DOHH2 (cell line): ENCODE data around the gene TADA1.

Experiments used
- H3F3A ChIP-seq: fragments of 200-600 bp; sonication (generic), shearing (Covaris generic); 2 replicates; pipeline ENCODE4 v1.6.0; 2016; ENCODE audit warnings: antibody characterized with exemption, mild to moderate bottlenecking; ENCODE audit not compliant: control insufficient read depth, insufficient read depth
- H3K27ac ChIP-seq: fragments of 200-600 bp; sonication (generic); 2 replicates; pipeline ENCODE4 v1.5.1; 2014; ENCODE audit warnings: low read depth, mild to moderate bottlenecking, low read length, moderate library complexity
- H3K27me3 ChIP-seq: fragments of 200-600 bp; sonication (generic); 2 replicates; pipeline ENCODE4 v1.6.1; 2014; ENCODE audit warnings: mild to moderate bottlenecking, low read length, mixed read lengths; ENCODE audit not compliant: control insufficient read depth
- H3K36me3 ChIP-seq: fragments of 200-600 bp; sonication (generic); 2 replicates; pipeline ENCODE4 v1.6.1; 2014; ENCODE audit warnings: mild to moderate bottlenecking, low read length, moderate library complexity, mixed read lengths; ENCODE audit not compliant: control insufficient read depth
- H3K4me1 ChIP-seq: fragments of 200-600 bp; sonication (generic); 2 replicates; pipeline ENCODE4 v1.6.1; 2014; ENCODE audit warnings: mild to moderate bottlenecking, low read length, mixed read lengths; ENCODE audit not compliant: control insufficient read depth
- H3K4me2 ChIP-seq: fragments of 200-600 bp; sonication (generic); 2 replicates; pipeline ENCODE4 v1.6.0; 2014; ENCODE audit warnings: mild to moderate bottlenecking, low read length, moderate library complexity
- H3K4me3 ChIP-seq: fragments of 200-600 bp; sonication (generic); 2 replicates; pipeline ENCODE4 v1.5.1; 2014; ENCODE audit warnings: mild to moderate bottlenecking, low read length, mixed read lengths
- H3K79me2 ChIP-seq: fragments of 200-600 bp; sonication (generic); 2 replicates; pipeline ENCODE4 v1.6.1; 2014; ENCODE audit warnings: mild to moderate bottlenecking, low read length, mixed read lengths; ENCODE audit not compliant: control insufficient read depth
- H3K9me2 ChIP-seq: fragments of 200-600 bp; sonication (generic); replicated peaks from 2 replicates; pipeline ENCODE4 v1.6.1; 2014; ENCODE audit warnings: mild to moderate bottlenecking, low read length, mixed read lengths; ENCODE audit not compliant: control insufficient read depth
- H3K9me3 ChIP-seq: fragments of 200-600 bp; sonication (generic); 2 replicates; pipeline ENCODE4 v1.6.1; 2014; ENCODE audit warnings: antibody characterized with exemption, low read length, mixed read lengths; ENCODE audit not compliant: control insufficient read depth, insufficient read depth
- H4K20me1 ChIP-seq: fragments of 200-600 bp; sonication (generic); 2 replicates; pipeline ENCODE4 v1.6.0; 2014; ENCODE audit warnings: low read depth, mild to moderate bottlenecking, antibody characterized with exemption, low read length, moderate library complexity; ENCODE audit not compliant: control insufficient read depth, insufficient read depth
- EZH2phosphoT487 ChIP-seq: fragments of 200-600 bp; sonication (generic); IDR thresholded peaks from 2 replicates; pipeline ENCODE4 v1.6.1; 2017; ENCODE audit warnings: borderline replicate concordance, mild to moderate bottlenecking, antibody characterized with exemption, low read length, moderate library complexity, mixed read lengths
- TF ChIP-seq, protein P1 (sequence below): fragments of 200-600 bp; sonication (generic); IDR thresholded peaks from one replicate; pipeline ENCODE4 v1.5.1; 2014; ENCODE audit warnings: antibody characterized with exemption, mild to moderate bottlenecking, low read depth, low read length; ENCODE audit not compliant: poor library complexity, severe bottlenecking

Gene TADA1

DNA sequence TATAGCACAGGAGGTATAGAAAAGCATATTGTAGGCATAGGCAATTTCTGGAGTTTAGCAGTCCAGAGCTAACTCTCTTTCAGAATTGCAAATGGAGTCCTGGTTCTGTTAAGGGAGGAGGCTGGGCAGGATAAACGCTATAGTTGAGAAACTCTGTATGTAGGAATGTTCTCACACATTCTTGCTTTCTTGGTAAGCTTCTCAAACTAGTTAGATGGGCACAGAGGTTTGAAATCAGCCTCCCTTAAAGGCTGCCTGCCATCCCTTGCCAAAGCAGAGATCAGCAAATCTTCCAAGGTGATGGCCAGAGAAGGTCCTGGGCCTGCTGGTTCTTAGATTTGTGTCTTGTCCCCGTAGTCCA is 42.9 kb upstream of the TADA1 start:
- TF ChIP-seq EZH2phosphoT487, result no peak
- TF ChIP-seq, protein P1, sequence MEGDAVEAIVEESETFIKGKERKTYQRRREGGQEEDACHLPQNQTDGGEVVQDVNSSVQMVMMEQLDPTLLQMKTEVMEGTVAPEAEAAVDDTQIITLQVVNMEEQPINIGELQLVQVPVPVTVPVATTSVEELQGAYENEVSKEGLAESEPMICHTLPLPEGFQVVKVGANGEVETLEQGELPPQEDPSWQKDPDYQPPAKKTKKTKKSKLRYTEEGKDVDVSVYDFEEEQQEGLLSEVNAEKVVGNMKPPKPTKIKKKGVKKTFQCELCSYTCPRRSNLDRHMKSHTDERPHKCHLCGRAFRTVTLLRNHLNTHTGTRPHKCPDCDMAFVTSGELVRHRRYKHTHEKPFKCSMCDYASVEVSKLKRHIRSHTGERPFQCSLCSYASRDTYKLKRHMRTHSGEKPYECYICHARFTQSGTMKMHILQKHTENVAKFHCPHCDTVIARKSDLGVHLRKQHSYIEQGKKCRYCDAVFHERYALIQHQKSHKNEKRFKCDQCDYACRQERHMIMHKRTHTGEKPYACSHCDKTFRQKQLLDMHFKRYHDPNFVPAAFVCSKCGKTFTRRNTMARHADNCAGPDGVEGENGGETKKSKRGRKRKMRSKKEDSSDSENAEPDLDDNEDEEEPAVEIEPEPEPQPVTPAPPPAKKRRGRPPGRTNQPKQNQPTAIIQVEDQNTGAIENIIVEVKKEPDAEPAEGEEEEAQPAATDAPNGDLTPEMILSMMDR, result no peak
- H3K4me2 ChIP-seq, result no peak overlapping the region
- H3K36me3 ChIP-seq, result 0 out of 2 replicates have a peak, but pooled peaks cover 7% of the 10 kb centered on the region
- no peaks in the 10 kb centered on the region for H3F3A ChIP-seq
- no peaks in the 10 kb centered on the region for H4K20me1 ChIP-seq
- H3K79me2 ChIP-seq, result no peaks in the 10 kb centered on the region
- H3K4me3 ChIP-seq, result no peak overlapping the region
- no peaks in the 10 kb centered on the region for H3K9me3 ChIP-seq
- peaks cover 8% of the 10 kb centered on the region for H3K4me1 ChIP-seq
- no peaks in the 10 kb centered on the region for H3K27me3 ChIP-seq
- H3K27ac ChIP-seq, result no peak overlapping the region
- no peaks in the 10 kb centered on the region for H3K9me2 ChIP-seq

DNA sequence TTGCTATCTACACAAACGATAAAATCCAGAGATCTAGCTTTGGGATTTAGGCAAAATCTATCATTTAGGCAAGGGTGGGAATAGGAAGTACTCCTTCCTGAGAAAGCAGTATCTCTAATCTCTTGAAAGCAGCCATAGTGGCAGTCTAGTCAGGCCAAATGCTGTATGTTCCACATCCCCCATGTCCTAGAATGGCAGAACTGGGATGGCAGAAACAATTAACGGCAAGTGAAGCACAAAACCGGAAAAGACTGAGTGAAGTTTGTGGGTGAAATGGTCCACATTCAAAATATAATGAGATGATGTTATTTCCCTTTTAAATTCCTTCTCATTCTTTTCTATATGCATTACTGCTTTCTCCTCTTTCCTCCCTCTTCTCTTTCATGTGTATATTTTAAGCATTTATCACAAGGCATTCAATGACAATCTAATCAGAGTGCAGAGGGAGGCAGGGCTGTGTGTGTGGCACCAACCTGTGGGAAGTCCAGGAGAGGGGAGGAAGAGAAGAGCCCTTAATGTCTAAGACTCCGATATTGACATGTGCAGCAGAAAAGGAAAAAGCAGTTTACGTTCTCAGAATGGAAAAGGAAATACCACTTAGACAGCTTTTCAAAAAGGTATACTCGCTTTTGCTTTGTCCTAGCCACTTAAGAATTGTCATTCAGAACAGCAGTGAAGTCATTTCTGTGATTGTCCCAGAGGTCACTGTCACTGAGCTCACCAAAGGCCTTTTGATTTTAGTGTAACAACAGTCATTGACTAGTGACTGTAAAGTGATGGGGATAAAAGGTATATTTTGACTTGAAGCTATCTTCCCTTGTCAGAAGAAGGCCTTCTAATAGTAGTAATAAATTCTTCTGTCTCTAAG is 42.3 kb upstream of the TADA1 start:
- H3K36me3 ChIP-seq, result 0 out of 2 replicates have a peak, but pooled peaks cover 7% of the 10 kb centered on the region
- H3K4me3 ChIP-seq, result no peak overlapping the region
- H3K27ac ChIP-seq, result no peak overlapping the region
- no peaks in the 10 kb centered on the region for H3K27me3 ChIP-seq
- peaks cover 4% of the 10 kb centered on the region; the same call in 1 of the 2 replicates for H3K4me1 ChIP-seq
- no peaks in the 10 kb centered on the region for H3K79me2 ChIP-seq
- H3K9me3 ChIP-seq, result no peaks in the 10 kb centered on the region
- TF ChIP-seq, protein P1, result no peak
- TF ChIP-seq EZH2phosphoT487, result no peak
- H3F3A ChIP-seq, result no peaks in the 10 kb centered on the region
- no peaks in the 10 kb centered on the region for H4K20me1 ChIP-seq
- no peaks in the 10 kb centered on the region for H3K9me2 ChIP-seq
- H3K4me2 ChIP-seq, result no peak overlapping the region

- Histone ChIP-seq H3K4me3 (no peak overlapping the region), H3K4me1 (no peaks in the 10 kb centered on the region), H3F3A (no peaks in the 10 kb centered on the region), H3K9me2 (no peaks in the 10 kb centered on the region), H3K36me3 (0 out of 2 replicates have a peak, but pooled peaks cover 7% of the 10 kb centered on the region), H3K27me3 (no peaks in the 10 kb centered on the region), H3K79me2 (no peaks in the 10 kb centered on the region), H3K4me2 (no peak overlapping the region), H4K20me1 (no peaks in the 10 kb centered on the region), H3K9me3 (no peaks in the 10 kb centered on the region), H3K27ac (no peak overlapping the region)
- TF ChIP-seq, protein P1, result no peak
- TF ChIP-seq EZH2phosphoT487, result no peak
Measured at GRCh38 chr1:166915941-166916340, 39.9 kb upstream of the TADA1 start.
